Loucy (cell line): ENCODE results near the gene STON2.

ENCODE experiments used
- EZH2phosphoT487 ChIP-seq: fragments of 200-600 bp; IDR thresholded peaks from 2 replicates; pipeline ENCODE4 v1.6.1; 2018; ENCODE audit warnings: antibody characterized with exemption, mild to moderate bottlenecking, moderate library complexity, borderline replicate concordance
- TF ChIP-seq, protein P1 (sequence below): fragments of 200-600 bp; sonication (generic); conservative IDR thresholded peaks from 2 replicates; pipeline ENCODE4 v1.5.1; 2014; ENCODE audit warnings: mild to moderate bottlenecking, antibody characterized with exemption, low read length

DNA sequence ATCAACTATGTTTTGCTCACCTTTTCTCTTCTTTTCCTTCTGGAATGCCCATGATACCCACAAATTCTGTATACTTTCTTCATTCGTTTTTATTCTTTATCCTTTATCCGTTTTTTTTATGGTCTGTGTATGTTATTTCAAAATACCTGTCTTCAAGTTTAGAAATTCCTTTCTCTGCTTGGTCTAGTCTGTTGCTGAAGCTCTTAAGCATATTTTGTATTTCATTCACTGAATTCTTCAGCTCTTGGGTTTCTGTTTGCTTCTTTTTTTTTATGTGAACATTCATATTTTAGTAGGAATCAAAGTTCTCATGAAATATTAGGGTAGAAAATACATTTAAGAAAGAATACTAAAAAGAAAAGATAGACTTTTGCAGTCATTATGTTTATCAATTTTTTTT is 156.6 kb downstream of the STON2 start:
- TF ChIP-seq, protein P1, sequence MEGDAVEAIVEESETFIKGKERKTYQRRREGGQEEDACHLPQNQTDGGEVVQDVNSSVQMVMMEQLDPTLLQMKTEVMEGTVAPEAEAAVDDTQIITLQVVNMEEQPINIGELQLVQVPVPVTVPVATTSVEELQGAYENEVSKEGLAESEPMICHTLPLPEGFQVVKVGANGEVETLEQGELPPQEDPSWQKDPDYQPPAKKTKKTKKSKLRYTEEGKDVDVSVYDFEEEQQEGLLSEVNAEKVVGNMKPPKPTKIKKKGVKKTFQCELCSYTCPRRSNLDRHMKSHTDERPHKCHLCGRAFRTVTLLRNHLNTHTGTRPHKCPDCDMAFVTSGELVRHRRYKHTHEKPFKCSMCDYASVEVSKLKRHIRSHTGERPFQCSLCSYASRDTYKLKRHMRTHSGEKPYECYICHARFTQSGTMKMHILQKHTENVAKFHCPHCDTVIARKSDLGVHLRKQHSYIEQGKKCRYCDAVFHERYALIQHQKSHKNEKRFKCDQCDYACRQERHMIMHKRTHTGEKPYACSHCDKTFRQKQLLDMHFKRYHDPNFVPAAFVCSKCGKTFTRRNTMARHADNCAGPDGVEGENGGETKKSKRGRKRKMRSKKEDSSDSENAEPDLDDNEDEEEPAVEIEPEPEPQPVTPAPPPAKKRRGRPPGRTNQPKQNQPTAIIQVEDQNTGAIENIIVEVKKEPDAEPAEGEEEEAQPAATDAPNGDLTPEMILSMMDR = no peak
- TF ChIP-seq EZH2phosphoT487 = no peak
